Right cardiac atrium (tissue), 5 donors: ENCODE data around the gene SNX30. TPM values are rescaled to one million over a fixed set of nuclear protein-coding genes. Genes with fewer than 3 reads are reported as not detected.

Source experiments
- ATAC-seq, 2 donors: fragments of 200-7000 bp; cut with Tn5 transposase; one replicate each; pipeline versions ENCODE4 v1.8.0 to v1.9.1; 2020; ENCODE audit warnings: moderate library complexity in 2 of 2, mild to moderate bottlenecking in 1 of 2
- DNase-seq, 3 donors: peaks; one replicate each; pipeline ENCODE4 v3.0.0-alpha.2; 2020
- H3K27ac ChIP-seq: one replicate; pipeline ENCODE4 v1.5.1; 2013; ENCODE audit warnings: mild to moderate bottlenecking, low read length, control low read depth, moderate library complexity
- H3K27me3 ChIP-seq: one replicate; pipeline ENCODE4 v1.6.1; 2013; ENCODE audit not compliant: control insufficient read depth, insufficient read depth
- H3K4me1 ChIP-seq: one replicate; pipeline ENCODE4 v1.6.1; 2013; ENCODE audit warnings: low read length; ENCODE audit not compliant: control insufficient read depth, insufficient read depth
- H3K4me3 ChIP-seq: one replicate; pipeline ENCODE4 v1.5.1; 2013; ENCODE audit warnings: low read length, control low read depth
- H3K9me3 ChIP-seq: one replicate; pipeline ENCODE4 v1.6.1; 2013; ENCODE audit warnings: low read length; ENCODE audit not compliant: control insufficient read depth
- WGBS: extraction: QIAGEN DNeasy Blood & Tissue Kit; methylation state at CpG from one replicate; pipeline ENCODE4 v1.1.7; 2013; 5-methylcytosine and 5-hydroxymethylcytosine counted together
- intact Hi-C, 4 donors: fragments of 100-400 bp; cut with DNase I; formaldehyde crosslinking; loops; one replicate each; pipeline versions ENCODE4 v1.11.0 to v1.14.0; 2022 to 2023
- polyA plus RNA-seq: library from polyadenylated mRNA; stranded (reverse); fragments of 200-250 nt; gene quantifications from one replicate; pipeline ENCODE4 v1.2.3, GENCODE V29; 2013
- total RNA-seq, 4 donors: library from RNA; stranded (reverse); fragmentation: NEBNext Ultra II Directional; extraction: Animal tissue kit (Norgen Biotek cat#: 25700); gene quantifications; one replicate each; pipeline ENCODE4 v1.2.1, GENCODE V29; 2021
- donor health status: healthy with polysubstance abuse.
- donor health status: DM: no; HTN: yes; CAD: no.
- donor health status: DM: no; HTN: no; CAD: no.
- donor health status: DM: no; HTN: yes; CAD: no; lungs with severe emphysema.
- donor health status: DM: yes; HTN: yes; CAD: no.

Gene SNX30
- total and polyA plus RNA-seq, 5 donors, result 1.2 to 4.7 (median 4.6) TPM

- Histone ChIP-seq H3K27ac (no peak within 1 kb of the TSS), H3K4me3 (peak within 1 kb of the TSS; percentile 17), H3K27me3 (no peaks in the 10 kb centered on the region), H3K9me3 (no peaks in the 10 kb centered on the region), H3K4me1 (peaks cover 4% of the 10 kb centered on the region)
- ATAC-seq (peak; percentile 38 to 66), DNase-seq (peak; percentile 25 to 69 (median 66))
- intact Hi-C loops, result no loop called here
- WGBS, result 13% methylated on average over 78 of the region's 78 CpGs
Observed at GRCh38 chr9:112890106-112891081, 139.8 kb downstream of the SNX30 start, which contains the start of gene SLC46A2. Gene SLC46A2 (minus strand): TSS chr9:112890876. CDS start chr9:112890681, 195 bp downstream.

- H3K4me3 ChIP-seq, result no peak overlapping the region
- peaks cover 4% of the 10 kb centered on the region for H3K4me1 ChIP-seq
- no peak for ATAC-seq
- WGBS, result 93% methylated on average over 3 of the region's 3 CpGs
- no peaks in the 10 kb centered on the region for H3K27me3 ChIP-seq
- intact Hi-C loops, result no loop called here
- H3K27ac ChIP-seq, result no peak overlapping the region
- DNase-seq, result no peak
- no peaks in the 10 kb centered on the region for H3K9me3 ChIP-seq
Observed at GRCh38 chr9:112891521-112891920, 141.0 kb downstream of the SNX30 start.

GRCh38 chr9:112892981-112893380, 142.4 kb downstream of the SNX30 start:
- ATAC-seq, result no peak
- peaks cover 4% of the 10 kb centered on the region for H3K4me1 ChIP-seq
- H3K27me3 ChIP-seq, result no peaks in the 10 kb centered on the region
- H3K4me3 ChIP-seq, result no peak overlapping the region
- no peak overlapping the region for H3K27ac ChIP-seq
- H3K9me3 ChIP-seq, result no peaks in the 10 kb centered on the region
- 83% methylated on average over 2 of the region's 2 CpGs for WGBS
- DNase-seq, result no peak
- intact Hi-C loops, result no loop called here

- ATAC-seq, result no peak
- peaks cover 4% of the 10 kb centered on the region for H3K4me1 ChIP-seq
- no peak overlapping the region for H3K4me3 ChIP-seq
- no peaks in the 10 kb centered on the region for H3K9me3 ChIP-seq
- DNase-seq, result no peak
- 90% methylated on average over 1 of the region's 1 CpG for WGBS
- peak overlapping the region; percentile 23 for H3K27ac ChIP-seq
- intact Hi-C loops, result no loop called here
- H3K27me3 ChIP-seq, result no peaks in the 10 kb centered on the region
Observed at GRCh38 chr9:112894041-112894440, 143.5 kb downstream of the SNX30 start.

- 96% methylated on average over 1 of the region's 1 CpG for WGBS
- H3K27me3 ChIP-seq, result no peaks in the 10 kb centered on the region
Observed at GRCh38 chr9:112894699-112895098, 144.1 kb downstream of the SNX30 start.

GRCh38 chr9:112896131-112896530, 145.6 kb downstream of the SNX30 start:
- no peaks in the 10 kb centered on the region for H3K9me3 ChIP-seq
- H3K27me3 ChIP-seq, result no peaks in the 10 kb centered on the region
- no peaks in the 10 kb centered on the region for H3K4me1 ChIP-seq
- H3K4me3 ChIP-seq, result no peak overlapping the region
- no peak for ATAC-seq
- no peak overlapping the region for H3K27ac ChIP-seq
- intact Hi-C loops, result no loop called here
- no peak for DNase-seq
- 40% methylated on average over 3 of the region's 3 CpGs for WGBS

More at GRCh38 chr9:112894699-112895098, 144.1 kb downstream of the SNX30 start:
- no peak for ATAC-seq
- H3K4me1 ChIP-seq, result peaks cover 4% of the 10 kb centered on the region
- H3K27ac ChIP-seq, result no peak overlapping the region
- DNase-seq, result no peak
- no peak overlapping the region for H3K4me3 ChIP-seq
- intact Hi-C loops, result no loop called here
- no peaks in the 10 kb centered on the region for H3K9me3 ChIP-seq

GRCh38 chr9:112898872-112899311, 148.3 kb downstream of the SNX30 start:
- Histone ChIP-seq H3K4me3 (no peak overlapping the region), H3K9me3 (no peaks in the 10 kb centered on the region), H3K27me3 (no peaks in the 10 kb centered on the region), H3K27ac (no peak overlapping the region), H3K4me1 (no peaks in the 10 kb centered on the region)
- DNase-seq (no peak), ATAC-seq (no peak)
- intact Hi-C loops, result no loop called here
- WGBS, result 51% methylated on average over 6 of the region's 6 CpGs

- no peak overlapping the region for H3K4me3 ChIP-seq
- intact Hi-C loops, result loop anchor here in 2 of 4 donors (5.0 kb wide), 1 partner anchor 53 kb away; no protein-coding TSS in a partner anchor
- 65% methylated on average over 4 of the region's 4 CpGs for WGBS
- H3K27ac ChIP-seq, result no peak overlapping the region
- DNase-seq (no peak), ATAC-seq (no peak)
- no peaks in the 10 kb centered on the region for H3K4me1 ChIP-seq
- H3K9me3 ChIP-seq, result no peaks in the 10 kb centered on the region
- H3K27me3 ChIP-seq, result no peaks in the 10 kb centered on the region
Observed at GRCh38 chr9:112900488-112900887, 149.9 kb downstream of the SNX30 start.

GRCh38 chr9:112900901-112901300, 150.3 kb downstream of the SNX30 start:
- H3K4me1 ChIP-seq, result no peaks in the 10 kb centered on the region
- intact Hi-C loops, result loop anchor here in 2 of 4 donors (5.0 kb wide), 1 partner anchor 54 kb away; no protein-coding TSS in a partner anchor
- H3K27ac ChIP-seq, result no peak overlapping the region
- no peak for DNase-seq
- ATAC-seq, result no peak
- no peaks in the 10 kb centered on the region for H3K9me3 ChIP-seq
- 66% methylated on average over 1 of the region's 1 CpG for WGBS
- no peak overlapping the region for H3K4me3 ChIP-seq
- H3K27me3 ChIP-seq, result no peaks in the 10 kb centered on the region

- no peak for DNase-seq
- Histone ChIP-seq H3K4me1 (no peaks in the 10 kb centered on the region), H3K27me3 (no peaks in the 10 kb centered on the region), H3K27ac (no peak overlapping the region), H3K9me3 (no peaks in the 10 kb centered on the region), H3K4me3 (no peak overlapping the region)
- 59% methylated on average over 4 of the region's 4 CpGs for WGBS
- intact Hi-C loops, result no loop called here
- no peak for ATAC-seq
Observed at GRCh38 chr9:112905084-112905483, 154.5 kb downstream of the SNX30 start.

GRCh38 chr9:112911736-112912135, 161.2 kb downstream of the SNX30 start:
- DNase-seq (no peak), ATAC-seq (no peak)
- H3K27ac ChIP-seq, result no peak overlapping the region
- H3K9me3 ChIP-seq, result no peaks in the 10 kb centered on the region
- intact Hi-C loops, result no loop called here
- no peak overlapping the region for H3K4me3 ChIP-seq
- H3K27me3 ChIP-seq, result no peaks in the 10 kb centered on the region
- 76% methylated on average over 2 of the region's 2 CpGs for WGBS
- no peaks in the 10 kb centered on the region for H3K4me1 ChIP-seq
